GM12864 (cell line): ENCODE measurements around the gene AGPAT4.

Experiments used
- DNase-seq: peaks from one replicate; pipeline ENCODE4 v3.0.0-alpha.2; 2011; ENCODE audit warnings: low read depth
- H3K4me3 ChIP-seq: 2 replicates; pipeline ENCODE4 v1.5.1; 2011; ENCODE audit warnings: mild to moderate bottlenecking, low read depth, low read length, control low read depth
- CTCF ChIP-seq: IDR thresholded peaks from 2 replicates; pipeline ENCODE4 v1.5.1; 2011; ENCODE audit warnings: low read depth, mild to moderate bottlenecking, moderate library complexity, low read length, control low read depth, inconsistent platforms; ENCODE audit errors: missing control alignments

Gene AGPAT4

GRCh38 chr6:161308075-161308655 is 34.3 kb upstream of the AGPAT4 start:
- TF ChIP-seq CTCF: no peak
- DNase-seq: no peak
- H3K4me3 ChIP-seq: no peak overlapping the region

GRCh38 chr6:161305860-161306259 is 32.0 kb upstream of the AGPAT4 start:
- no peak overlapping the region for H3K4me3 ChIP-seq
- TF ChIP-seq CTCF: no peak
- DNase-seq: no peak

GRCh38 chr6:161303628-161304340 is 29.9 kb upstream of the AGPAT4 start:
- DNase-seq: no peak
- no peak overlapping the region for H3K4me3 ChIP-seq
- TF ChIP-seq CTCF: no peak

- TF ChIP-seq CTCF: no peak
- no peak for DNase-seq
- H3K4me3 ChIP-seq: no peak overlapping the region
These were observed 29.1 kb upstream of the AGPAT4 start for GRCh38 chr6:161302949-161303348.

GRCh38 chr6:161301338-161301737 is 27.5 kb upstream of the AGPAT4 start:
- H3K4me3 ChIP-seq: no peak overlapping the region
- no peak for DNase-seq
- no peak for TF ChIP-seq CTCF

- DNase-seq: no peak
- no peak for TF ChIP-seq CTCF
- no peak overlapping the region for H3K4me3 ChIP-seq
These were observed 27.0 kb upstream of the AGPAT4 start for GRCh38 chr6:161300823-161301222.

- DNase-seq: no peak
- no peak overlapping the region for H3K4me3 ChIP-seq
- TF ChIP-seq CTCF: no peak
These were observed 25.9 kb upstream of the AGPAT4 start for GRCh38 chr6:161299726-161300125.
